Measurements from ENCODE around the gene NLGN1.
A peak's percentile ranks its signal among the peaks of the same experiment; 100 is the strongest.

NLGN1 gene

GRCh38 chr3:173992416-173992815 is 594.9 kb downstream of the NLGN1 start:
- DNase-seq (ENCODE audit: low spot score), result no peak

GRCh38 chr3:173993299-173993698 is 595.8 kb downstream of the NLGN1 start:
- DNase-seq (ENCODE audit: low spot score), result peak; percentile 13

- no peak for DNase-seq (ENCODE audit: low spot score)
Measured at GRCh38 chr3:174000675-174001074, 603.1 kb downstream of the NLGN1 start.

GRCh38 chr3:174002543-174002942 is 605.0 kb downstream of the NLGN1 start:
- DNase-seq (ENCODE audit: low spot score), result no peak

- DNase-seq (ENCODE audit: low spot score), result no peak
Measured at GRCh38 chr3:174010907-174011306, 613.4 kb downstream of the NLGN1 start.

- DNase-seq (ENCODE audit: low spot score), result no peak
Measured at GRCh38 chr3:174016186-174016585, 618.6 kb downstream of the NLGN1 start.

GRCh38 chr3:174020156-174020555 is 622.6 kb downstream of the NLGN1 start:
- DNase-seq (ENCODE audit: low spot score), result no peak

- DNase-seq (ENCODE audit: low spot score), result no peak
Measured at GRCh38 chr3:174023421-174023820, 625.9 kb downstream of the NLGN1 start.

GRCh38 chr3:174028673-174029072 is 631.1 kb downstream of the NLGN1 start:
- DNase-seq (ENCODE audit: low spot score), result no peak

GRCh38 chr3:174035328-174035886 is 637.9 kb downstream of the NLGN1 start:
- DNase-seq (ENCODE audit: low spot score), result no peak

- no peak for DNase-seq (ENCODE audit: low spot score)
Measured at GRCh38 chr3:174046311-174046710, 648.8 kb downstream of the NLGN1 start.

GRCh38 chr3:174049472-174049871 is 651.9 kb downstream of the NLGN1 start:
- DNase-seq (ENCODE audit: low spot score), result no peak

- no peak for DNase-seq (ENCODE audit: low spot score)
Measured at GRCh38 chr3:174051191-174051590, 653.6 kb downstream of the NLGN1 start.

GRCh38 chr3:174058804-174059203 is 661.3 kb downstream of the NLGN1 start:
- DNase-seq (ENCODE audit: low spot score), result no peak

- DNase-seq (ENCODE audit: low spot score), result no peak
Measured at GRCh38 chr3:174060431-174060830, 662.9 kb downstream of the NLGN1 start.

- no peak for DNase-seq (ENCODE audit: low spot score)
Measured at GRCh38 chr3:174061162-174061561, 663.6 kb downstream of the NLGN1 start.

- no peak for DNase-seq (ENCODE audit: low spot score)
Measured at GRCh38 chr3:174061731-174062130, 664.2 kb downstream of the NLGN1 start.

GRCh38 chr3:174062923-174063322 is 665.4 kb downstream of the NLGN1 start:
- DNase-seq (ENCODE audit: low spot score), result no peak

GRCh38 chr3:174068035-174068434 is 670.5 kb downstream of the NLGN1 start:
- DNase-seq (ENCODE audit: low spot score), result no peak

- DNase-seq (ENCODE audit: low spot score), result no peak
Measured at GRCh38 chr3:174072675-174073074, 675.1 kb downstream of the NLGN1 start.

- DNase-seq (ENCODE audit: low spot score), result no peak
Measured at GRCh38 chr3:174083706-174084105, 686.2 kb downstream of the NLGN1 start.

- DNase-seq (ENCODE audit: low spot score), result no peak
Measured at GRCh38 chr3:174089592-174089991, 692.0 kb downstream of the NLGN1 start.

GRCh38 chr3:174094669-174095068 is 697.1 kb downstream of the NLGN1 start:
- DNase-seq (ENCODE audit: low spot score), result no peak

- DNase-seq (ENCODE audit: low spot score), result no peak
Measured at GRCh38 chr3:174097686-174098085, 700.1 kb downstream of the NLGN1 start.

- DNase-seq (ENCODE audit: low spot score), result no peak
Measured at GRCh38 chr3:174098746-174099145, 701.2 kb downstream of the NLGN1 start.

Measured in AG08396 (cell line).